GM12874 (cell line): Measurements from ENCODE around the gene PLIN1.

ENCODE experiments used
- CTCF ChIP-seq: IDR thresholded peaks from 2 replicates; pipeline ENCODE4 v1.5.1; 2011; ENCODE audit warnings: low read depth, mild to moderate bottlenecking, control low read depth, low read length, moderate library complexity; ENCODE audit not compliant: insufficient read depth

The PLIN1 gene

DNA sequence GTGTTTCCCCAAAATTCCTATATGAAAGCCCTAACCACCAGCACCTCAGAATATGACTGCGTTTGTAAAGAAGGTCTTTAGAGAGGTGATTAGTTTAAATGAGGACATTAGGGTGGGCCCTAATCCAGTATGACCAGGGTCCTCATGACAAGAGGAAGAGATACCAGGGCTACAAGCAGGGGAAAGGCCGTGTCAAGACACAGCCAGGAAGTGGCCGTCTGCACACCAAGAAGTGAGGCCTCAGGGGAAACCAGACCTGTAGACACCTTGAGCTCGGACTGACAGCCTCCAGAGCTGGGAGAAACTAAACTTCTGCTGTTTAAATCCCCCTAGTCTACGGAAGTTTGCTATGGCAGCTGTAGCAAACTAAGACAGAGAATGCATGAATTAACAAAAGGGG lies 38.1 kb downstream of the PLIN1 start:
- TF ChIP-seq CTCF: no peak

GRCh38 chr15:89640245-89640644 lies 38.9 kb downstream of the PLIN1 start:
- no peak for TF ChIP-seq CTCF

GRCh38 chr15:89633585-89633984 lies 45.6 kb downstream of the PLIN1 start:
- TF ChIP-seq CTCF: no peak

DNA sequence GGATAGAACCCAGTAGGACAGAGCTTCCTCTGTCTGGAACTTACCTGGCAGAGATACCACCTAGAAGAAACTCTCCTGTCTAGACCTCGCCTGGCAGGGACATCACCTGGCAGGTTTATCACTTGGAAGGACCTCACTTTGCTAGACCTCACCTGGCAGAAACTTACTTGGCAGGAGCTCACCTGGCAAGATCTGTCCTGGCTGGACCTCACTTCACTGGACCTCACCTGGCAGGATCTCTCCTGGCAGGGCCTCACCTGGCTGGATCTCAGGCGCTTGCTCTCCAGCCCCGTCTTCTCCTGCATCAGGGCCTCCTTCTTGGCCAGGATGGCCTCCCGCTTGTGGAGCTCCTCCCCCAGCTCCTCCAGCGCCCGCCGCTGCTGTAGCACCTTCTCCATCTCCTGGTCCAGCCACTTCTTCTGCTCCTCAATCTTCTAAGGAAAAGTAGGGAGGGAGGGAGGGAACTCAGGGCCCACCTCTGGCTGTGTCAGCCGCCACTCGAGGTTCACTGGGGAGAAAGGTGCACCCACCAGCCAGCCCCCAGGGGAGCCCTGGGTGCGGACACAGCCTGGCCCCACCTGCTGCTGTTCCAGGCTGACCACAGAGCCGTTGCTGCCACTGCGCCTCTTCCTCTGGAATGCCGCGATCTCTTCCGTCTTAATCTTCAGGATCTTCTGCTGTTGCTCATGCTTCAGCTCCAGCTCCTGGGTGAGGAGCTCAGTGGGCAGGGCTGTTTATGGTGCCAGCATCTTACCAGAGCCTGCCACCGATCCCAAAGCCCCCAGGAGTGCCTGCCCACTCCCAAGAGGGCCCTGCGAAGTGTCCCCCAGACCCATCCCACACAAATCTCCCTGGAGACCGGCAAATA lies 46.4 kb downstream of the PLIN1 start:
- no peak for TF ChIP-seq CTCF

DNA sequence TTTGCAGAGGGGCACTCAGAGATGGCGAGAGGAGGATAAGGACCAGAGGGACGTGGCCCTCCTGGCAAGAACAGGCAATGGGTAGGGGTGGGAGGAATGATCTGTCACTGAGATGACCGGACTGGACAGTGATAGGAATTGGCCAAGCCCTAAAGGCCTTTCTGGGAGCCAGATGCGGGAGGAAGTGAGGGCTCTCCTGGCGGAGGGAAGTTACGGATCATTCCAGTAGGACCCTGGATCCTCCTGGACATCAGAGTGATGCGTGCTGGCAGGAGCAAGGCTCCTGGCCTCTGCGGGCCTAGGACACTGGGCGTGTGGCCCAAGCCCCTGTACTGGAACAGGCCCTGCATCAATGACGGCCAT lies 47.3 kb downstream of the PLIN1 start:
- no peak for TF ChIP-seq CTCF

GRCh38 chr15:89630974-89631901 lies 47.9 kb downstream of the PLIN1 start:
- no peak for TF ChIP-seq CTCF

GRCh38 chr15:89630260-89630659 lies 48.9 kb downstream of the PLIN1 start:
- no peak for TF ChIP-seq CTCF
